Tibial nerve (tissue), 4 donors: ENCODE measurements around the gene GOLGA6L1. TPM values are rescaled to one million over a fixed set of nuclear protein-coding genes. Genes with fewer than 3 reads are reported as not detected.
"Not testable (repeated sequence)": the region's sequence is repeated elsewhere in the genome, so short reads cannot be mapped to it uniquely, and the experiment has no call there.

Experiments
- DNase-seq, 2 donors: peaks; one replicate each; pipeline ENCODE4 v3.0.0-alpha.2; 2019; ENCODE audit warnings: low spot score in 2 of 2
- H3K27ac ChIP-seq, 4 donors: fragments of 200-600 bp; sonication (generic) in 3 of 4; one replicate each; pipeline ENCODE4 v1.5.1; 2017 to 2019; ENCODE audit warnings: mild to moderate bottlenecking in 1 of 4
- H3K27me3 ChIP-seq, 2 donors: fragments of 200-600 bp; sonication (generic) in 1 of 2; one replicate each; pipeline versions ENCODE4 v1.5.1 to v1.6.0; 2017 to 2019
- H3K36me3 ChIP-seq, 3 donors: fragments of 200-600 bp; sonication (generic); one replicate each; pipeline ENCODE4 v1.5.1; 2018 to 2019
- H3K4me1 ChIP-seq, 4 donors: fragments of 200-600 bp; sonication (generic) in 3 of 4; one replicate each; pipeline ENCODE4 v1.5.1; 2017 to 2019
- H3K4me3 ChIP-seq, 4 donors: fragments of 200-600 bp; sonication (generic) in 3 of 4; one replicate each; pipeline ENCODE4 v1.5.1; 2017 to 2019; ENCODE audit warnings: mild to moderate bottlenecking in 1 of 4, moderate library complexity in 1 of 4
- H3K9me3 ChIP-seq, 4 donors: fragments of 200-600 bp; sonication (generic) in 3 of 4; one replicate each; pipeline ENCODE4 v1.5.1; 2017 to 2019
- CTCF ChIP-seq, 5 experiments: fragments of 200-600 bp in 3 of 5; fragments of 450-650 bp in 2 of 5; sonication (generic) in 3 of 5; IDR thresholded peaks; one replicate each; pipeline ENCODE4 v1.5.1; 2016 to 2019; ENCODE audit warnings: antibody characterized with exemption in 5 of 5, mild to moderate bottlenecking in 3 of 5, moderate library complexity in 2 of 5
- EP300 ChIP-seq, 2 donors: sonication (generic); formaldehyde crosslinking; IDR thresholded peaks; one replicate each; pipeline ENCODE4 v1.6.1; 2017; ENCODE audit warnings: antibody characterized with exemption in 2 of 2, mild to moderate bottlenecking in 1 of 2
- POLR2A ChIP-seq, 2 donors: fragments of 450-650 bp; IDR thresholded peaks; one replicate each; pipeline ENCODE4 v1.6.1; 2017; ENCODE audit warnings: antibody characterized with exemption in 2 of 2, mild to moderate bottlenecking in 2 of 2, moderate library complexity in 2 of 2
- WGBS, 2 donors: methylation state at CpG; one replicate each; pipeline ENCODE4 v1.1.5; 2018; 5-methylcytosine and 5-hydroxymethylcytosine counted together
- total RNA-seq, 4 donors: library from RNA; depleted of rRNA; stranded (reverse); fragments of >200 nt; gene quantifications; one replicate each; pipeline ENCODE4 v1.1.0, GENCODE V29; 2016

GOLGA6L1 gene
- total RNA-seq = not detected

GRCh38 chr15:23136722-23137121 is at the start of gene GOLGA6L1:
TSS of gene GOLGA6L1 (minus strand) at chr15:23136822. CDS start at chr15:23136731, 91 bp downstream.
- H3K36me3 ChIP-seq, H3K4me1 ChIP-seq, H3K27ac ChIP-seq, H3K9me3 ChIP-seq, DNase-seq, H3K27me3 ChIP-seq, H3K4me3 ChIP-seq: not testable (repeated sequence)
- WGBS, 2 donors = no CpG with 5 or more reads among the region's 7 CpGs

GRCh38 chr15:23181201-23181600 is 44.6 kb upstream of the GOLGA6L1 start:
- H3K27ac ChIP-seq, H3K4me1 ChIP-seq, H3K9me3 ChIP-seq, DNase-seq, H3K4me3 ChIP-seq, H3K27me3 ChIP-seq, H3K36me3 ChIP-seq: not testable (repeated sequence)
- 87 to 92% methylated on average over 9 of the region's 11 CpGs for WGBS, 2 donors

- not testable (repeated sequence) for H3K9me3 ChIP-seq, H3K36me3 ChIP-seq, H3K4me3 ChIP-seq, H3K27ac ChIP-seq, H3K27me3 ChIP-seq, DNase-seq, H3K4me1 ChIP-seq
- WGBS, 2 donors = 92% methylated on average over 15 to 16 of the region's 16 CpGs
These were observed 43.9 kb upstream of the GOLGA6L1 start for GRCh38 chr15:23180547-23180927.

- not testable (repeated sequence) for H3K4me1 ChIP-seq, H3K27ac ChIP-seq
- 23 to 44% methylated on average over 24 to 34 of the region's 67 CpGs for WGBS, 2 donors
These were observed 43.3 kb upstream of the GOLGA6L1 start for GRCh38 chr15:23179768-23180546.

GRCh38 chr15:23176683-23177082 is 40.1 kb upstream of the GOLGA6L1 start:
- not testable (repeated sequence) for H3K4me3 ChIP-seq, H3K27ac ChIP-seq, H3K27me3 ChIP-seq, H3K36me3 ChIP-seq, H3K9me3 ChIP-seq, DNase-seq, H3K4me1 ChIP-seq
- WGBS, 2 donors = 87 to 88% methylated on average over 8 to 17 of the region's 20 CpGs

More at GRCh38 chr15:23179768-23180546, 43.3 kb upstream of the GOLGA6L1 start:
- not testable (repeated sequence) for DNase-seq, H3K4me3 ChIP-seq, H3K27me3 ChIP-seq, H3K36me3 ChIP-seq, H3K9me3 ChIP-seq

- H3K36me3 ChIP-seq = not testable (repeated sequence)
These were observed 39.0 kb upstream of the GOLGA6L1 start for GRCh38 chr15:23175606-23176005.

GRCh38 chr15:23174609-23175140 is 38.1 kb upstream of the GOLGA6L1 start:
- H3K36me3 ChIP-seq, H3K4me3 ChIP-seq, DNase-seq, H3K9me3 ChIP-seq, H3K27ac ChIP-seq, H3K27me3 ChIP-seq, H3K4me1 ChIP-seq: not testable (repeated sequence)
- WGBS, 2 donors = 93 to 94% methylated on average over 7 to 8 of the region's 11 CpGs

More at GRCh38 chr15:23175606-23176005, 39.0 kb upstream of the GOLGA6L1 start:
- H3K9me3 ChIP-seq, H3K27me3 ChIP-seq, DNase-seq, H3K27ac ChIP-seq, H3K4me1 ChIP-seq, H3K4me3 ChIP-seq: not testable (repeated sequence)
- 97% methylated on average over 17 of the region's 19 CpGs; no CpG with 5 or more reads in 1 of the 2 donors for WGBS, 2 donors

- H3K4me3 ChIP-seq, H3K27ac ChIP-seq, H3K36me3 ChIP-seq, H3K27me3 ChIP-seq, H3K9me3 ChIP-seq, DNase-seq, H3K4me1 ChIP-seq: not testable (repeated sequence)
- no CpG with 5 or more reads among the region's 6 CpGs for WGBS, 2 donors
These were observed 3.8 kb downstream of the GOLGA6L1 start for GRCh38 chr15:23132787-23133186.

- no peaks in the 10 kb centered on the region for H3K27me3 ChIP-seq
- H3K9me3 ChIP-seq = no peaks in the 10 kb centered on the region
- no peak overlapping the region for H3K27ac ChIP-seq
- no peak for DNase-seq
- TF ChIP-seq CTCF (IDR thresholded peaks at IDR 0.05) (no peak), POLR2A (IDR thresholded peaks at IDR 0.05) (no peak), EP300 (IDR thresholded peaks at IDR 0.05) (no peak)
- no peaks in the 10 kb centered on the region for H3K36me3 ChIP-seq
- H3K4me1 ChIP-seq = no peaks in the 10 kb centered on the region
- WGBS, 2 donors = 67 to 81% methylated on average over 1 of the region's 1 CpG
- H3K4me3 ChIP-seq = no peak overlapping the region
These were observed 18.4 kb downstream of the GOLGA6L1 start for GRCh38 chr15:23118208-23118607.
